WTC11 (cell line): ENCODE results near the gene PPP1R2. TPM values are rescaled to one million over a fixed set of nuclear protein-coding genes. Genes with fewer than 3 reads are reported as not detected.

Experiments used
- ATAC-seq: fragments of 200-7000 bp; cut with Tn5 transposase; 2 replicates; pipeline ENCODE4 v1.10.0; 2021; ENCODE audit warnings: mild to moderate bottlenecking, moderate library complexity
- CTCF ChIA-PET: fragments of 300-600 bp; sonication (Branson Sonifier 250); formaldehyde crosslinking; loops from one replicate; lab custom pipeline; 2021; ENCODE audit warnings: antibody characterized with exemption; lab: Charles Lee
- POLR2A ChIA-PET: fragments of 350-600 bp; sonication (Branson Sonifier 250); formaldehyde crosslinking; loops from one replicate; lab custom pipeline; 2021; ENCODE audit warnings: antibody characterized with exemption; lab: Charles Lee
- DNase-seq: peaks from one replicate; pipeline ENCODE4 v3.0.0; 2021; ENCODE audit warnings: low spot score
- H3K27ac Mint-ChIP-seq: 2 replicates; pipeline ENCODE4 v1.8.0; 2021; ENCODE audit warnings: mixed read lengths
- H3K27me3 Mint-ChIP-seq: 2 replicates; pipeline ENCODE4 v1.8.0; 2021; ENCODE audit warnings: low read depth, mild to moderate bottlenecking, moderate library complexity, mixed read lengths
- H3K36me3 Mint-ChIP-seq: 2 replicates; pipeline ENCODE4 v1.8.0; 2021; ENCODE audit warnings: mixed read lengths
- H3K4me1 Mint-ChIP-seq: 2 replicates; pipeline ENCODE4 v1.8.0; 2022; ENCODE audit warnings: mixed read lengths
- H3K4me3 Mint-ChIP-seq: 2 replicates; pipeline ENCODE4 v1.8.0; 2021; ENCODE audit warnings: mild to moderate bottlenecking, moderate library complexity, mixed read lengths
- H3K9me3 Mint-ChIP-seq: 2 replicates; pipeline ENCODE4 v1.8.0; 2021; ENCODE audit warnings: mixed read lengths
- ATF3 ChIP-seq: sonication (generic); formaldehyde crosslinking; conservative IDR thresholded peaks from 2 replicates; pipeline ENCODE4 v1.8.1; 2022; ENCODE audit warnings: mild to moderate bottlenecking, missing genetic modification reagents
- CTCF ChIP-seq: fragments of 200-600 bp; IDR thresholded peaks from 2 replicates; pipeline ENCODE4 v1.8.0; 2022; ENCODE audit warnings: antibody characterized with exemption
- JAZF1 ChIP-seq: fragments of 250-450 bp; sonication (Bioruptor Pico); IDR thresholded peaks from 2 replicates; pipeline ENCODE4 v1.9.0; 2021; ENCODE audit warnings: moderate library complexity, mild to moderate bottlenecking, inconsistent platforms
- JUN ChIP-seq: sonication (generic); formaldehyde crosslinking; IDR thresholded peaks from 2 replicates; pipeline ENCODE4 v1.8.0; 2023; ENCODE audit warnings: mild to moderate bottlenecking, missing genetic modification reagents
- KAT7 ChIP-seq: sonication (generic); formaldehyde crosslinking; IDR thresholded peaks from 2 replicates; pipeline ENCODE4 v1.8.1; 2023; ENCODE audit warnings: missing genetic modification reagents, mild to moderate bottlenecking, borderline replicate concordance
- NFE2L1 ChIP-seq: sonication (generic); formaldehyde crosslinking; IDR thresholded peaks from 2 replicates; pipeline ENCODE4 v1.8.1; 2023; ENCODE audit warnings: missing genetic modification reagents
- SMAD3 ChIP-seq: sonication (generic); formaldehyde crosslinking; IDR thresholded peaks from 2 replicates; pipeline ENCODE4 v1.8.0; 2022; ENCODE audit warnings: missing genetic modification reagents, mild to moderate bottlenecking, borderline replicate concordance
- ZMAT4 ChIP-seq: fragments of 250-450 bp; sonication (Bioruptor Pico); IDR thresholded peaks from 2 replicates; pipeline ENCODE4 v1.9.0; 2021; ENCODE audit warnings: mild to moderate bottlenecking
- ZNF281 ChIP-seq: sonication (generic); formaldehyde crosslinking; IDR thresholded peaks from 2 replicates; pipeline ENCODE4 v1.8.0; 2023; ENCODE audit warnings: mild to moderate bottlenecking, missing genetic modification reagents
- ZNF512 ChIP-seq: sonication (generic); formaldehyde crosslinking; IDR thresholded peaks from 2 replicates; pipeline ENCODE4 v1.8.1; 2022; ENCODE audit warnings: missing genetic modification reagents, borderline replicate concordance
- total RNA-seq: library from RNA; stranded (reverse); gene quantifications from 3 replicates; pipeline ENCODE4 v1.2.3, GENCODE V29; 2021

The PPP1R2 gene
- total RNA-seq, 1 experiment from 2014 or later = 28.1 TPM

- no peak for TF ChIP-seq KAT7
- TF ChIP-seq SMAD3 = no peak
Measured at GRCh38 chr3:195571361-195571760, 28.2 kb upstream of the PPP1R2 start (continued).

GRCh38 chr3:195570912-195571311, 27.8 kb upstream of the PPP1R2 start:
- no peak overlapping the region for H3K4me3 Mint-ChIP-seq
- H3K27ac Mint-ChIP-seq = no peak overlapping the region
- POLR2A ChIA-PET = no interaction called here
- CTCF ChIA-PET = interaction anchor here (0.7 to 1.4 kb wide), 3 partner anchors 11 to 300 kb away, joined by 3 to 4 read pairs (median 4); partner anchors contain the start of gene XXYLT1
- H3K36me3 Mint-ChIP-seq = no peaks in the 10 kb centered on the region
- ATAC-seq (no peak), DNase-seq (no peak)
- H3K4me1 Mint-ChIP-seq = peaks cover 9% of the 10 kb centered on the region
- H3K9me3 Mint-ChIP-seq = peaks cover 4% of the 10 kb centered on the region; the same call in 1 of the 2 replicates
- TF ChIP-seq ZMAT4 (no peak), NFE2L1 (CRISPR knock-in tag) (no peak), ZNF512 (CRISPR knock-in tag) (no peak)
- peaks cover 5% of the 10 kb centered on the region for H3K27me3 Mint-ChIP-seq

GRCh38 chr3:195570344-195570743, 27.2 kb upstream of the PPP1R2 start:
- no peak for ATAC-seq
- POLR2A ChIA-PET = no interaction called here

More at GRCh38 chr3:195570344-195570743, 27.2 kb upstream of the PPP1R2 start:
- Mint-ChIP-seq H3K27ac (no peak overlapping the region), H3K4me1 (peaks cover 9% of the 10 kb centered on the region), H3K27me3 (peaks cover 5% of the 10 kb centered on the region), H3K9me3 (peaks cover 4% of the 10 kb centered on the region; the same call in 1 of the 2 replicates), H3K4me3 (no peak overlapping the region), H3K36me3 (no peaks in the 10 kb centered on the region)
- no peak for DNase-seq
- TF ChIP-seq CTCF (no peak), ATF3 (CRISPR knock-in tag) (no peak), JAZF1 (no peak), ZNF281 (CRISPR knock-in tag) (no peak), JUN (CRISPR knock-in tag) (no peak)
- CTCF ChIA-PET = interaction anchor here (1.2 to 1.4 kb wide), 2 partner anchors 10 to 13 kb away, joined by 4 read pairs; no protein-coding TSS in a partner anchor
